Endothelial cell of umbilical vein (primary cell): ENCODE measurements around the gene MED15. TPM values are rescaled to one million over a fixed set of nuclear protein-coding genes. Genes with fewer than 3 reads are reported as not detected.

ENCODE experiments used
- BruUV-seq: library from RNA; stranded (reverse); fragments of 400-500 nt; replicated peaks from 2 replicates; lab custom pipeline; 2021; lab: Mats Ljungman, UMichigan
- CTCF ChIA-PET: fragments of 300-600, 350-600 bp; sonication (Branson Sonifier 250); formaldehyde crosslinking; loops from one replicate; lab custom pipeline; 2021; ENCODE audit warnings: antibody characterized with exemption, inconsistent platforms; lab: Charles Lee
- POLR2A ChIA-PET: fragments of 300-600, 350-600 bp; sonication (Branson Sonifier 250); formaldehyde crosslinking; loops from one replicate; lab custom pipeline; 2021; ENCODE audit warnings: antibody characterized with exemption, inconsistent platforms; lab: Charles Lee
- DNase-seq: peaks from one replicate; pipeline ENCODE4 v3.0.0-alpha.2; 2011; ENCODE audit warnings: low read depth, low spot score
- FAIRE-seq: peaks from 2 replicates; lab custom pipeline; 2011; peaks lifted over from hg19 to GRCh38; lab: Jason Lieb, UNC
- H2AFZ ChIP-seq: 2 replicates; pipeline ENCODE4 v1.6.0; 2012; ENCODE audit warnings: low read depth, low read length, control low read depth, inconsistent platforms
- H3K27ac ChIP-seq: 2 replicates; pipeline ENCODE4 v1.5.1; 2011; ENCODE audit warnings: low read depth, mild to moderate bottlenecking, control low read depth, low read length, moderate library complexity; ENCODE audit not compliant: insufficient read depth
- H3K27me3 ChIP-seq, 2 experiments: 2 replicates each; pipeline versions ENCODE4 v1.6.0 to v1.6.1; 2011; ENCODE audit warnings: low read length in 2 of 2, mixed read lengths in 1 of 2; ENCODE audit not compliant: control insufficient read depth in 2 of 2, insufficient read depth in 2 of 2
- H3K36me3 ChIP-seq, 2 experiments: 2 replicates in 1 of 2; 3 replicates in 1 of 2; pipeline ENCODE4 v1.5.1; 2011; ENCODE audit warnings: low read length in 2 of 2, mild to moderate bottlenecking in 1 of 2, moderate library complexity in 1 of 2; ENCODE audit not compliant: control insufficient read depth in 2 of 2, insufficient read depth in 2 of 2; ENCODE audit errors: extremely low read depth in 1 of 2
- H3K4me1 ChIP-seq: 3 replicates; pipeline ENCODE4 v1.5.1; 2011; ENCODE audit warnings: mild to moderate bottlenecking, low read length; ENCODE audit not compliant: control insufficient read depth, insufficient read depth; ENCODE audit errors: extremely low read depth
- H3K4me2 ChIP-seq: 2 replicates; pipeline ENCODE4 v1.6.1; 2011; ENCODE audit warnings: low read length, control low read depth, mixed read lengths; ENCODE audit not compliant: insufficient read depth
- H3K4me3 ChIP-seq, 3 experiments: fragments of 200-600 bp in 1 of 3; sonication (generic), shearing (Covaris generic) in 1 of 3; replicated peaks in 1 of 3; 2 replicates each; pipeline ENCODE4 v1.5.1; 2011 to 2016; ENCODE audit warnings: control low read depth in 3 of 3, low read length in 3 of 3, mild to moderate bottlenecking in 2 of 3, inconsistent platforms in 1 of 3, low read depth in 1 of 3, moderate library complexity in 1 of 3; ENCODE audit not compliant: insufficient read depth in 1 of 3
- H3K79me2 ChIP-seq: 2 replicates; pipeline ENCODE4 v1.6.0; 2012; ENCODE audit warnings: low read length, inconsistent platforms; ENCODE audit not compliant: control insufficient read depth, insufficient read depth
- H3K9ac ChIP-seq: replicated peaks from 2 replicates; pipeline ENCODE3; 2011; ENCODE audit warnings: low read length, control low read depth; ENCODE audit not compliant: insufficient read depth; ENCODE audit errors: extremely low read depth
- H3K9me1 ChIP-seq: replicated peaks from 3 replicates; pipeline ENCODE4 v1.6.0; 2011; ENCODE audit warnings: mild to moderate bottlenecking, low read length; ENCODE audit not compliant: control insufficient read depth, insufficient read depth; ENCODE audit errors: extremely low read depth
- H3K9me3 ChIP-seq: replicated peaks from 2 replicates; pipeline ENCODE4 v1.5.1; 2012; ENCODE audit warnings: low read length, inconsistent platforms; ENCODE audit not compliant: control insufficient read depth, insufficient read depth
- H4K20me1 ChIP-seq: replicated peaks from 2 replicates; pipeline ENCODE3; 2011; ENCODE audit warnings: mild to moderate bottlenecking, low read length; ENCODE audit not compliant: control insufficient read depth, insufficient read depth; ENCODE audit errors: extremely low read depth
- CTCF ChIP-seq, 2 donors: IDR thresholded peaks; 1 replicate in 1 of 2; 2 replicates in 1 of 2; pipeline ENCODE4 v1.5.1; 2011; ENCODE audit warnings: low read length in 2 of 2, mild to moderate bottlenecking in 2 of 2, moderate library complexity in 2 of 2, control low read depth in 1 of 2, inconsistent platforms in 1 of 2, low read depth in 1 of 2; ENCODE audit not compliant: insufficient read depth in 1 of 2; ENCODE audit errors: extremely low read depth in 1 of 2
- EZH2 ChIP-seq: IDR thresholded peaks from 2 replicates; pipeline ENCODE4 v1.6.1; 2012; ENCODE audit warnings: borderline replicate concordance, low read depth, mild to moderate bottlenecking, moderate library complexity, low read length, inconsistent platforms; ENCODE audit not compliant: severe bottlenecking
- FOS ChIP-seq: IDR thresholded peaks from 2 replicates; pipeline ENCODE4 v1.6.1; 2011; ENCODE audit warnings: mild to moderate bottlenecking, low read length, moderate library complexity, borderline replicate concordance; ENCODE audit not compliant: insufficient read depth
- GATA2 ChIP-seq: IDR thresholded peaks from 2 replicates; pipeline ENCODE4 v1.7.0; 2011; ENCODE audit warnings: low read depth, mild to moderate bottlenecking, moderate library complexity, mixed read lengths, low read length; ENCODE audit not compliant: insufficient read length, insufficient read depth
- JUN ChIP-seq: IDR thresholded peaks from 2 replicates; pipeline ENCODE4 v1.6.1; 2011; ENCODE audit warnings: borderline replicate concordance, low read depth; ENCODE audit not compliant: insufficient read length, insufficient read depth
- MAX ChIP-seq: IDR thresholded peaks from 2 replicates; pipeline ENCODE4 v1.6.1; 2011; ENCODE audit not compliant: insufficient read depth, insufficient read length
- MYC ChIP-seq: IDR thresholded peaks from one replicate; pipeline ENCODE4 v1.6.1; 2011; ENCODE audit warnings: mild to moderate bottlenecking, low read depth, low read length
- POLR2A ChIP-seq: IDR thresholded peaks from 2 replicates; pipeline ENCODE4 v1.6.1; 2012; ENCODE audit warnings: low read depth, mild to moderate bottlenecking, control low read depth, low read length
- POLR2AphosphoS5 ChIP-seq: IDR thresholded peaks from 2 replicates; pipeline ENCODE4 v1.6.1; 2012; ENCODE audit warnings: low read depth, mild to moderate bottlenecking, control low read depth, low read length, moderate library complexity; ENCODE audit not compliant: insufficient read depth
- dilution Hi-C: fragments of 300-500 bp; cut with MboI; formaldehyde crosslinking; loops from one replicate; pipeline ENCODE4 v1.15.0; 2019; ENCODE audit warnings: low sequenced_read_pairs; ENCODE audit not compliant: extremely low pct_ligation_motif_present
- intact Hi-C: fragments of 100-400 bp; cut with micrococcal nuclease; formaldehyde crosslinking; loops from one replicate; pipeline ENCODE4 v1.10.0; 2022
- polyA plus RNA-seq, 4 experiments: library from polyadenylated mRNA; depleted of rRNA in 3 of 4; stranded (reverse) in 3 of 4; unstranded in 1 of 4; fragments of >200 nt; gene quantifications; 2 replicates each; pipeline versions ENCODE4 v1.2.1 to v1.2.3, GENCODE V29; 2011 to 2012; ENCODE audit warnings: missing spikeins in 1 of 4
- total RNA-seq: library from RNA; stranded (reverse); gene quantifications from 2 replicates; pipeline ENCODE4 v1.2.3, GENCODE V29; 2021

MED15 gene
- total and polyA plus RNA-seq, 2 donors (not counting 3 experiments of a cell fraction or from before 2014, with no cell fraction given), result 68.1 to 138 TPM

GRCh38 chr22:20490183-20490940 is 17.0 kb upstream of the MED15 start:
- dilution Hi-C loops, result no loop called here
- FAIRE-seq, result no peak

More at GRCh38 chr22:20490183-20490940, 17.0 kb upstream of the MED15 start:
- H3K9ac ChIP-seq, result no peak overlapping the region
- no peaks in the 10 kb centered on the region for H3K27me3 ChIP-seq
- H2AFZ ChIP-seq, result no peak overlapping the region
- peaks cover 0 to 4% of the 10 kb centered on the region in 2 experiments for H3K36me3 ChIP-seq
- intact Hi-C loops, result loop anchor here (10.0 kb wide), 1 partner anchor 166 kb away; the partner anchor contains the start of gene DGCR6L
- BruUV-seq, result no TSS peak
- CTCF ChIA-PET, result no interaction called here
- H3K9me1 ChIP-seq, result no peaks in the 10 kb centered on the region
- no peak overlapping the region for H3K4me2 ChIP-seq
- peaks cover 2% of the 10 kb centered on the region for H4K20me1 ChIP-seq
- no peak for DNase-seq
- H3K79me2 ChIP-seq, result peaks cover 5% of the 10 kb centered on the region
- no peak overlapping the region for H3K4me3 ChIP-seq
- no peaks in the 10 kb centered on the region for H3K9me3 ChIP-seq
- H3K4me1 ChIP-seq, result peaks cover 5% of the 10 kb centered on the region
- POLR2A ChIA-PET, result no interaction called here
- no peak overlapping the region for H3K27ac ChIP-seq
- TF ChIP-seq MAX (no peak), FOS (no peak), EZH2 (no peak), CTCF (IDR thresholded peaks at IDR 0.05; ENCODE audit: extremely low read depth in 1 of 2, insufficient read depth in 1 of 2, low read depth in 1 of 2, low read length in 2 of 2) (no peak), POLR2A (no peak), MYC (no peak), GATA2 (no peak), JUN (no peak), POLR2AphosphoS5 (no peak)
